Measurements from ENCODE around the gene ZEB1.

ZEB1 gene

GRCh38 chr10:31318854-31319601 is at the start of gene ZEB1:
TSS of gene ZEB1 (plus strand) at chr10:31319216. CDS start at chr10:31319235, 19 bp downstream.
- DNase-seq: peak; percentile 61 to 81

DNA sequence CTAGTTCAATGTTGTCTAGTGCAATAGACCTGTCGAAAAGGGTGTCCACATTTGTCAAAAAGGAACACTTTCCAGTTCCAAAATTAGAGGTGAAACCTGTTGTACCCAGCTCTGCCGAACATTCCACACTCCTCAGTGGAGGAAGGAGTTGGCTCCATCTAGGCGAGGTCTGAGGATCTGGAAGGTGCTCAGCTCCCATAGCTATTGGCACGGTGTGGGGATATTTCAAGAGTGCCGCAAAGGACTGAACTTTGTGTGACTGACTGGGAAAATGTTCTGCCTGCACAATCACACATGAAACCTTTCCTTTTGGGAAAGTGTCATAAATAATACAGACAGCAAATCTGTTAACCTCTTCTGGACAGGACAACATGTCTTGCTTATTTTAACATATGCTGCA is 48.1 kb upstream of the ZEB1 start:
- no peak for DNase-seq

GRCh38 chr10:31272841-31273240 is 46.2 kb upstream of the ZEB1 start:
- DNase-seq: no peak

DNA sequence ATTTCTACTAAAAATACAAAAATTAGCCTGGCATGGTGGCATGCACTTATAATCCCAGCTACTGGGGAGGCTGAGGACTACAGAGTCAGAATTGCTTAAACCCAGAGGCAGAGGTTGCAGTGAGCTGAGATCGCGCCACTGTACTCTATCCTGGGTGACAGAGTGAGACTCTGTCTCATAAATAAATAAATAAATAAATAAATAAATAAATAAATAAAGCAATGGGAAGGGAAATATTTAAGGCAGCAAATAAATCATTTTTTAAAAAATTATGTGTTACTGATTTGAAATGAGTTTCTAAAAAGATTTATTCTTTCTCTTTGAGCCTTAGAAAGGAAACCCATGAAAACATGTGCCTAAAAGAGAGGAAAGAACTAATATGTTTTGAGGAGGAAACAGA is 45.2 kb upstream of the ZEB1 start:
- no peak for DNase-seq

- no peak for DNase-seq
Observed at GRCh38 chr10:31274310-31274709, 44.7 kb upstream of the ZEB1 start.

DNA sequence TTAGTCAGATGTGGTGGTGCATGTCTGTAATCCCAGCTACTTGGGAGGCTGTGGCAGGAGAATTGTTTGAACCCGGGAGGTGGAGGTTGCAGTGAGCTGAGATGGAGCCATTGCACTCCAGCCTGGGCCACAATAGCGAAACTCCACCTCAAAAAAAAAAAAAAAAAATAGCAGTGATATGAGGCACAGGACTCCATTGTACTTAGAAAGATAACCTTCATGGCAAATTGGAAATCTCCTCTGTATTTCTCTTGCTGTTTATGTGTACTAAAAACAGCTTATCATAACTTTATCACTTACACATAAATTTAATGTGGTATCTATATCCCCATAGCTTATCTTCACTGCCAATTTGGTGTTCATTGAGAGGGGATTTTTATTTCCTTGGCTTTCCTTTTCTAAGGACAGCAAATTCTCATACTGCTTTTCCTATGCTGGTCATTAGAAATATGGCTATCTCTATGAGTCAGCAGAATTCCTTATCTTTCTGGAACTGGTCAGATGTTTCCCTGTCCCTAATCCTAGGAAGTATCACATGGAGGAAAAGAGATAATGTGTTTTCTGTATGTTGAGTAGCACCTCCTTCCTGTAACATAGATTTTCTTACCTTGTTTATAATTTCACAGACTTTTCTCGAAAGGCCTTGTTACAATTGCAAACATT is 40.6 kb upstream of the ZEB1 start:
- DNase-seq: no peak

DNA sequence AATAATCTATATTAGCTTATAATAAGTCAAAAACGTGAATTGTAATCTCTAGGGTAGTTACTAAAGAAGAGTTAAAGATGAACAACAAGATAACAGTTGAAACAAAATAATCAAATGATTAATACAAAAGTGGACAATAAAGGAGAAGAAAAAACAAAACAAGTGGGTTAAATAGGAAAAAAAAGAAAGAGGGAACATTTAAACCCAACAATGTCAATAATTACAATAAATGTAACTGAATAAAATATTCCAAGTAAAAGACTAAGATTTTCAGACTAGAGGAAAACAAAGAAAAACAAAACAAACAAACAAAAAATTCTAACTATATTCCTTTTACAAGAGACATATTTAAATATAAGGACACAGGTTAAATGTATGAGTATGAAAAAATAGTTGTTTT is 38.0 kb upstream of the ZEB1 start:
- DNase-seq: no peak

DNA sequence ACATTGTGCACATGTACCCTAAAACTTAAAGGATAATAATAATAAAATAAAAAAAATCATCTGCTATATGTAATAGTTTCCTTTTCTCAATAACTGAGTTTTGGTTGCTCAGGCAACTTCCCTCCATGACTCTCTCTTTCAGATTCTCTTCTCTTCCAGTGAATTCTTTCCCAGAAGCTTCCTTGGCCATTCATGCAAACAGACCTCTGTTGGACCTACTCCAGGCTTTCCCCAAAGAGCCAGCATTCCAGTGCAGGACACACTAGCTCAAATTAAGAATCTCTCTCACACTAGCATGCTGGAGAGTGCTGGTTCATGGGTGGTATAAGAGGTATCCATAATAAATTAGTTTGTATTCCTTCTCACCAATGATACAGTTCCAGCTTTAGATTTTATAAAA is 31.0 kb upstream of the ZEB1 start:
- no peak for DNase-seq

- no peak for DNase-seq
Observed at GRCh38 chr10:31288962-31289361, 30.1 kb upstream of the ZEB1 start.

DNA sequence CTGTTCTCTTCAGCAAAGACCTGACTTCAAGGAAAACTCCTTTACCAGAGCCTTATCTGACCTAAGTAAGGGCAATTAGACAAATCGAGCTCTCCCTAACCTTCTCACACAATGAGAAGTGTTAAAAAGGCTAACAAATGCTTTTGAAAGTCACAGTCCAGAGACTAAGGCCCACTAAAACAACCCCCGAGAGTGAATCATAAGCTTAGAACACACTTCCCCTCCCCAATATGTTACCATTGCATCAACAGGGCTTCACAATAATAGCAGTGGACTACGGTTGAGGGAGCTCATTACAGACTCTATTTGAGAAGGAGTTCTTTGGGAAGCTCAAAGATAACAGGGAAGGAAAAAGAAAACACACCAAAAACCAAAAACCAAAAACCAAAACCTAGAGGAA is 28.6 kb upstream of the ZEB1 start:
- no peak for DNase-seq

- no peak for DNase-seq
Observed at GRCh38 chr10:31291123-31291522, 27.9 kb upstream of the ZEB1 start.

GRCh38 chr10:31294558-31294957 is 24.5 kb upstream of the ZEB1 start:
- no peak for DNase-seq

DNA sequence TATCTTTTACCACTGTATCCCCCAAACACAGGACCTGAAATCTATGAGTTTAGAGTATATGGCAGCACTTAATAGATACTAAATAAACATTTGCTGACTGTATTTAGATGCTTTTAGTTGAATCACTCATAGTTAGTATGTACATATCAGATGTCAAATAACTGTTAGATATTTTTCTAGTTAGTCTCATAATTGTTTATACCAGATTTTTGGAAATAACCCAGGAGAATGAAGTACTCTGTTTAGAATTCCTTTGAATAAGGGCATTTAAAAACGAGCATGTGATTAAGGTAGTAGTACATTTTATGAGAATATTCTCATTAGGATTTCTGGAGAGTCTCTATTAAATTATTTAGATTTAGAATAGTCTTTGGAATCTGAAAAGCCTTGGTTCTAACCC is 22.3 kb upstream of the ZEB1 start:
- no peak for DNase-seq

- no peak for DNase-seq
Observed at GRCh38 chr10:31299119-31299518, 19.9 kb upstream of the ZEB1 start.

GRCh38 chr10:31303212-31303611 is 15.8 kb upstream of the ZEB1 start:
- DNase-seq: no peak

DNA sequence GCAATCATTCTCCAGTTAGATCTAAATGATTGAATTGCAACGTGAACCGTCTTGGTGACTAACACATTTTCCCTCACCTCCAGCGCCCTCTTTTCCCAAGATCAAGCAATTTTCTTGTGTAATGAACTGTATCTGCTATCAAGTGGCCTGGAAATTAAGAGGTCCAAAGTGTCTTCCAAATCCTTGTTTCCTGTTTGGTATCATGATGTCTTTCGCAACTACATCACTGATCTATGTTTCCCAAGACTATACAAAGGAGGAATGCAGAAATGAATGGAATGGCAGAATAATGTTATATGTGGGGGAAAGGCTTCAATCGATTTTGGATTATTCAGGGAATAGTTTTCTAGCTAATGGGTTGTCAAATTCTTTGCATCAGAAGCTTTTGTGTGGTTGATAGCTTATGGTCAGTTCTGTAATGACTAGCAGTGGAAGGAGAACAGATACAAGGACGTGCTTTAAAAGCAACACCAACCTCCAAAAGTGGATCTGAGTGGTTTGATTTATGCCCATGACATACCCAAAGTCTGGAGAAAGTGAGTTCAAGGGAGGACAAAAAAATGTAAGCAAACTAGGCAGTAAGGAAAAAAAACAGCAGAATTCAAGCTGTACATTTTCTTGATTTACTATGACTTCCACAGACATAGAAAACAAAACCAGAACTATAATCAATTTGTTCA is 14.6 kb upstream of the ZEB1 start:
- no peak for DNase-seq

DNA sequence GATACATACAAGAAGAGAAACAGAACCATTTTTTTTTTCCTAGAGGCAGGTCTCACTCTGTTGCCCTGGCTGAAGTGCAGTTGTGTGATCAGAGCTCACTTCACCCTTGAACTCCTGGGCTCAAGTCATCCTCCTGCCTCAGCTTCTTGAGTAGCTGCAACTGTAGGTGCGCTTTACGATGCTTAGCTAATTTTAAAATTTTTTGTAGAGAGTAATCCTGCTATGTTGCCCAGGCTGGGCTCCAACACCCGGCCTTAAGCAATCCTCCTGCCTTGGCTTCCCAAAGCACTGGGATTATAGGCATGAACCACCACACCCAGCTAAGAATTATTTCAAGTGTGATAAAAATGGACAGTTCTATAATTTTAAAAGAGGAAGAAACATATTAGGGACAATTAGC is 5.6 kb upstream of the ZEB1 start:
- DNase-seq: no peak

- DNase-seq: no peak
Observed at GRCh38 chr10:31314256-31315150, 4.5 kb upstream of the ZEB1 start.

GRCh38 chr10:31315453-31315852 is 3.6 kb upstream of the ZEB1 start:
- DNase-seq: no peak

DNA sequence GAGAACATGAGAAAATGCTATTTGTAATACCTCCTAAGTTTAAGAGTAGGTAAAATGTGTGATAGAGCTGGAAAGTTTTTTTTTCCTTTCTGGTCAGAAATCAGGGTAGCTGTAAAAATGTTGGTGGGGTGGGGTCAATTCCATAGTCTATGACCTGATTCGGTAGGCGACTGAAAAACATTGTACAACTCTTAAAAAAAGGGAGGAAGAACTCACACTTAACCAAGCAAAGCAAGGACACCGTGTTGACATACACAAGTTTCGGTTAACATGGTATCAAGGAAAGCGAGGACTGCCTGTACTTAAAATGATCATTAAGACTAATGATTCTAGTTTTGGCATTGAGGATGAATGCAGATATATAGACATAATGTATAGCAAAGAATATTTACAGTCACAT is 1.8 kb upstream of the ZEB1 start:
- no peak for DNase-seq

- peak in 1 of 2 experiments; percentile 22 for DNase-seq
Observed at GRCh38 chr10:31317652-31318381, 1.2 kb upstream of the ZEB1 start.

DNA sequence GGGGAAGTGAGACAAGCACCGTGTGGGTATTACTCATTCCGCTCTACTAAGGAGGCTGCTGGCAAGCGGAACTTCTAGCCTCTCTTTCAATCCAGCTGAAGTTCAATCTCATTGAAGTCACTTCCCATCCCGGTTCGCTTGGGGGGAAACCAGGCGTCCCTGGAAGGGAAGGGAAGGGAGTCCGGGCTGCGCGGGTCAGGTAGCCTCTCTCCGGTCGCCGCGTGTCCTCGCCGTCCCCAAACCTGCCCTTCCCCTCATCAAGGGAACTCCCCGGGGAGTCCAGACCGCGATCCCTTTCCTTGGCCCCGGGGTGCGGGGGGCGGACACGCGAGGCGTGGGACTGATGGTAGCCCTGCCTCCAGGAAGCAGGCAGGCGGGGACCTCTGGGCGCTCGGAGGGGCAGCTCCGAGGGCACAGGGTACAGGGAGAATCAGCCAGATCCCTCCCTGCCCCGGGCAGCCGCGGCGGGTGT is 598 bp upstream of the ZEB1 start:
- DNase-seq: no peak
